HEK293 (cell line): ENCODE results near the gene GRP.

Experiments used
- CTCF ChIP-seq: fragments of 450-650 bp; formaldehyde crosslinking; IDR thresholded peaks from 2 replicates; pipeline ENCODE4 v1.5.1; 2016; ENCODE audit warnings: missing biosample characterization, missing genetic modification characterization
- ZFP69B ChIP-seq: fragments of 450-650 bp; formaldehyde crosslinking; IDR thresholded peaks from 2 replicates; pipeline ENCODE4 v1.5.1; 2016; ENCODE audit warnings: missing biosample characterization, missing genetic modification characterization
- ZNF19 ChIP-seq: fragments of 450-650 bp; formaldehyde crosslinking; IDR thresholded peaks from 2 replicates; pipeline ENCODE4; 2016; ENCODE audit warnings: missing biosample characterization, missing genetic modification characterization, low read depth
- ZNF302 ChIP-seq: fragments of 450-650 bp; formaldehyde crosslinking; IDR thresholded peaks from 2 replicates; pipeline ENCODE4 v1.5.1; 2016; ENCODE audit warnings: missing biosample characterization, missing genetic modification characterization, low read depth
- ZNF530 ChIP-seq: fragments of 450-650 bp; formaldehyde crosslinking; IDR thresholded peaks from 2 replicates; pipeline ENCODE4 v1.5.1; 2016; ENCODE audit warnings: low read depth, missing biosample characterization, missing genetic modification characterization
- ZNF777 ChIP-seq: fragments of 450-650 bp; formaldehyde crosslinking; IDR thresholded peaks from 2 replicates; pipeline ENCODE4 v1.5.1; 2017; ENCODE audit warnings: missing biosample characterization, missing genetic modification characterization, borderline replicate concordance

DNA sequence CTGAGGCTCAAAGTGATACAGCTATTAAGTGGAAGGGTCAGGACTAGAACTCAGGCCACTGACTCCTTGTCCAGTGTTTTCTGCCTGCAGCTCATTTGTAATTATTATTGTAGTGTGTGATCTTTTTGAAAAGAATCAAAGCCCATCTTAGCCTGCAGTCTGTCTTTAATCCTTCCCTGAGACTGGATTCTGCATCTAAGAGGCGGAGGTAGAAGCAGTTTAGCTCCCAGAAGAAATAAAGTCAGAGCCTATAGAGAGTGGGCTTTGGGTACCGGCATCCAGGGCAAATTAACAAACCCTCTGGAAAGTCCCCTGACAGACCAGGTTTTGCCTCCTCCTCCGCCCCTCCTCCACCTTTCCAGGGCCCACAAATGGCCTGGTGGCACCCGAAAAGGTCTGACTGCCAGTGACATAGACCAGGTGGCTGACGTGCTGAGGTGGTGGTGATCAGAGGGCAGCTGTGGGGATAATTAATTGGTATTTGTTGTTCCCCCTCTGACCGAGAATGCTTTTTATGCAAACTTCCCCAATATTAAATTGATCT, 55.5 kb downstream of the GRP start:
- TF ChIP-seq CTCF, result no peak
- TF ChIP-seq ZNF302 (tag by site-specific recombination), result no peak
- TF ChIP-seq ZNF530 (tag by site-specific recombination), result no peak
- TF ChIP-seq ZFP69B, result no peak
- TF ChIP-seq ZNF19 (tag by site-specific recombination), result no peak
- no peak for TF ChIP-seq ZNF777 (tag by site-specific recombination)
